IPS-NIHi7 (cell line): ENCODE measurements around the gene RIPK4.

Experiments
- DNase-seq: peaks from one replicate; pipeline ENCODE4 v3.0.0; 2012; ENCODE audit warnings: mixed read lengths; ENCODE audit errors: extremely low spot score

Gene RIPK4

GRCh38 chr21:41691205-41692184 is 75.4 kb downstream of the RIPK4 start:
- DNase-seq: no peak
